Right atrium auricular region (tissue), 2 donors: Measurements from ENCODE around the gene STX16. TPM values are rescaled to one million over a fixed set of nuclear protein-coding genes. Genes with fewer than 3 reads are reported as not detected.

ENCODE experiments used
- DNase-seq: peaks from one replicate; pipeline ENCODE4 v3.0.0-alpha.2; 2019; ENCODE audit warnings: low spot score
- H3K27ac ChIP-seq, 2 donors: fragments of 200-600 bp; sonication (generic); 1 replicate in 1 of 2; 2 replicates in 1 of 2; pipeline ENCODE4 v1.5.1; 2016 to 2019
- H3K27me3 ChIP-seq, 2 donors: fragments of 200-600 bp; sonication (generic); one replicate each; pipeline versions ENCODE4 v1.5.1 to v1.6.0; 2017 to 2019
- H3K36me3 ChIP-seq: fragments of 200-600 bp; sonication (generic); one replicate; pipeline ENCODE4 v1.5.1; 2016
- H3K4me1 ChIP-seq, 2 donors: fragments of 200-600 bp; sonication (generic); one replicate each; pipeline versions ENCODE4 v1.5.1 to v1.6.0; 2017 to 2019
- H3K4me3 ChIP-seq, 2 donors: fragments of 200-600 bp; sonication (generic); 1 replicate in 1 of 2; 2 replicates in 1 of 2; pipeline ENCODE4 v1.5.1; 2017 to 2019; ENCODE audit warnings: mild to moderate bottlenecking in 1 of 2, moderate library complexity in 1 of 2
- H3K9me3 ChIP-seq, 2 donors: fragments of 200-600 bp; sonication (generic); one replicate each; pipeline ENCODE4 v1.5.1; 2019
- total RNA-seq, 2 donors: library from RNA; depleted of rRNA; stranded (reverse); fragments of >200 nt; gene quantifications; one replicate each; pipeline ENCODE4 v1.1.0, GENCODE V29; 2016
- TF ChIP-seq, protein P1 (sequence below), 2 donors: fragments of 200-600 bp; sonication (generic); IDR thresholded peaks; one replicate each; pipeline ENCODE4 v1.5.1; 2019; ENCODE audit warnings: antibody characterized with exemption in 2 of 2

STX16 gene
- total RNA-seq, 2 donors from 2014 or later: 20.9 to 26.1 TPM

DNA sequence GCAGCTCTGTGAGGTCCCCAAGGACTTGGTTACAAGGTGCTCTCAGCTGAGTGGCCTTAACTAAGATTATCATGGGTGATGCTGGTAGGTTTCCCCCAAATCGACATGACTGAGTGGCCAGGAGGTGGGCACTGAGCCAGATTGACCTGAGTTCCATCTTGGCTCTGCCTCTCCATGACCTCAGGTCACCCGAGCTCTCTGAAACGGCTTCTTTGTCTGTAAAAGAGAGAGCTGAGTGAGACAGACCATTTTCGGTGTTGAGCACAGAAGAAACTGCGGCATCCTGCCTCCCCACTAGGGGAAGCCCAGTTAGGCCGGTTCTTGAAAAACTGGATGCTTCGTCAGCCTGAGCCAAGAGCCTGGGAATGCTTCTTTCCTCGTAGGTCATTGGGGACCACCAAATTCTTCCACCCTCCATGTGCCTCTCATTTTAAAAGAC is 14.1 kb upstream of the STX16 start:
- no peak overlapping the region for H3K27ac ChIP-seq
- TF ChIP-seq, protein P1, sequence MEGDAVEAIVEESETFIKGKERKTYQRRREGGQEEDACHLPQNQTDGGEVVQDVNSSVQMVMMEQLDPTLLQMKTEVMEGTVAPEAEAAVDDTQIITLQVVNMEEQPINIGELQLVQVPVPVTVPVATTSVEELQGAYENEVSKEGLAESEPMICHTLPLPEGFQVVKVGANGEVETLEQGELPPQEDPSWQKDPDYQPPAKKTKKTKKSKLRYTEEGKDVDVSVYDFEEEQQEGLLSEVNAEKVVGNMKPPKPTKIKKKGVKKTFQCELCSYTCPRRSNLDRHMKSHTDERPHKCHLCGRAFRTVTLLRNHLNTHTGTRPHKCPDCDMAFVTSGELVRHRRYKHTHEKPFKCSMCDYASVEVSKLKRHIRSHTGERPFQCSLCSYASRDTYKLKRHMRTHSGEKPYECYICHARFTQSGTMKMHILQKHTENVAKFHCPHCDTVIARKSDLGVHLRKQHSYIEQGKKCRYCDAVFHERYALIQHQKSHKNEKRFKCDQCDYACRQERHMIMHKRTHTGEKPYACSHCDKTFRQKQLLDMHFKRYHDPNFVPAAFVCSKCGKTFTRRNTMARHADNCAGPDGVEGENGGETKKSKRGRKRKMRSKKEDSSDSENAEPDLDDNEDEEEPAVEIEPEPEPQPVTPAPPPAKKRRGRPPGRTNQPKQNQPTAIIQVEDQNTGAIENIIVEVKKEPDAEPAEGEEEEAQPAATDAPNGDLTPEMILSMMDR (IDR thresholded peaks at IDR 0.05): peak in 1 of 2 donors; percentile 22
- H3K27me3 ChIP-seq: no peaks in the 10 kb centered on the region
- no peaks in the 10 kb centered on the region for H3K9me3 ChIP-seq
- no peak for DNase-seq
- no peak overlapping the region for H3K4me3 ChIP-seq
- H3K36me3 ChIP-seq: no peaks in the 10 kb centered on the region
- no peaks in the 10 kb centered on the region for H3K4me1 ChIP-seq

DNA sequence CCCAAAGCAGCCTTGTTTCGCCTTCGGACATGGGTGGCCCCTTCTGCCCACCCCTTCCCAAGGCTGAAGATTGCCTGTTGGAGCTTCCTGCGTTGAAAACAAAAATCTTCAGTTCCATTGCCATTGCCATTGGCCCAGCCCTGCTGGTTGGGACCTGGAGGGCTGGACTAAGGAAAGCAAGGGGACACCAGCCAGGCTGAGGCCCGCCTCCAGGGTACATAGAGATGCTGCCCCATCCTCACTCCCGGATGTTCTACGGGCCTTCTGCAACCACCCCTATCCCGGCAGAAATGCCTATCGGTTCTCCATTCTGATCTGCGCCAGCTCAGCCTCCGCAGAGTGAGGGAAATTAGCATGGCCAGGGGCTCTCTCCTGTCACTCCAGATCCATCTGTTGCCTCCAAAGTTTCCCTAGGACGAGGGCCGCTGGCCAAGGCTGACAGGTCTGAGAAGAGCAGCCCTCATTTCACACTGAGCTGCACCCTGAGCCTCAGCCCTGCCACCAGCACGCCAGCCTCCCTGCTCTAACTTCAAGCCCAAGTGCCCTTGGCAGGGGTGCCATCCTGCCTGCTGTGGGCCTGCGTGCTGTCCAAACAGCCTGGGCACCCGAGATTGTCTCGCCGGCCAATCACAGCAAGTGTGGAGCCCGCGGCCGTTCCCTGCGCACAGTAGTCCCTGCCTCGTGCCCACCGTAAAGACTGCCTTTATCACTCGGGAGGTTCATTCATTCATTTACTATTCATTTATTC is 13.4 kb upstream of the STX16 start:
- TF ChIP-seq, protein P1 (IDR thresholded peaks at IDR 0.05): no peak
- no peaks in the 10 kb centered on the region for H3K4me1 ChIP-seq
- H3K9me3 ChIP-seq: no peaks in the 10 kb centered on the region
- H3K4me3 ChIP-seq: no peak overlapping the region
- H3K27ac ChIP-seq: no peak overlapping the region
- no peaks in the 10 kb centered on the region for H3K36me3 ChIP-seq
- no peaks in the 10 kb centered on the region for H3K27me3 ChIP-seq
- no peak for DNase-seq

DNA sequence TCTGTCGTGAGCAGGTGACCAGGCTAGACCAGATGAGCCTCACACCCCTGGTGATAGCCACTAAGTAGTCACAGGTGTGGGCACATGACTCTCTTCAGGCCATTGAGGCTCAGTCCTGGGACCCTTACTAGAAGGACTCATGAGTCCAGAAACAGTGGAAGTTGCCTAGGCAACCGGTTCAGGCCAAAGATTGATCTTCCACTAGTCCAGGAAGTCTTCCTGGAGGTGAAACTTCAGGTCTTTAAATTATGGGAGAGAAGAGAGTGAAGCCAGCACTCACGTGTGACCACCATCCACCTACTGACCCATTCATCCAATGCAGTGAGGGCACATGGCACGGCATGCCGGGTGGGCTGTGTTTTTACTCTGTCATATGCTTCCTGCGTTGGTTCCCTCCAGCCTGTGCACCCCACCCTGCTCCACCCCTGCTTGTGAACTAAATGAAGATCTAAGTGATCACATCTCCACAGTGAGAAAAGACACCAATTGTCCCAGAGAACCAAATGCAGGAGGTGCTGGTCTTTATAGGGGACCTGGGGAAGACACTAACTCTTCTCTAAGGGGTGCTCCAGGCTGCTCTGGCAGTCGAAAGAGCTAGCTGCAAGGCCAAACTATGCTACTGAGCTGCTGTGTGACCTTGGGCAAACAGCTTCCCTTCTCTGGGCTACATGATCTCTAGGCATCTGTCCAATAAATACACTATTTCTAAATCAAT is 12.5 kb upstream of the STX16 start:
- Histone ChIP-seq H3K27ac (no peak overlapping the region), H3K36me3 (no peaks in the 10 kb centered on the region), H3K4me3 (no peak overlapping the region), H3K9me3 (no peaks in the 10 kb centered on the region), H3K4me1 (no peaks in the 10 kb centered on the region), H3K27me3 (no peaks in the 10 kb centered on the region)
- DNase-seq: no peak
- TF ChIP-seq, protein P1 (IDR thresholded peaks at IDR 0.05): no peak

- Histone ChIP-seq H3K36me3 (no peaks in the 10 kb centered on the region), H3K27me3 (no peaks in the 10 kb centered on the region), H3K27ac (no peak overlapping the region), H3K4me1 (no peaks in the 10 kb centered on the region), H3K4me3 (no peak overlapping the region), H3K9me3 (no peaks in the 10 kb centered on the region)
- DNase-seq: no peak
- TF ChIP-seq, protein P1 (IDR thresholded peaks at IDR 0.05): no peak
Measured at GRCh38 chr20:58639182-58640146, 11.6 kb upstream of the STX16 start.

- H3K27me3 ChIP-seq: no peaks in the 10 kb centered on the region
- TF ChIP-seq, protein P1 (IDR thresholded peaks at IDR 0.05): no peak
- H3K4me3 ChIP-seq: no peak overlapping the region
- DNase-seq: no peak
- H3K27ac ChIP-seq: no peak overlapping the region
- no peaks in the 10 kb centered on the region for H3K36me3 ChIP-seq
- H3K9me3 ChIP-seq: no peaks in the 10 kb centered on the region
- no peaks in the 10 kb centered on the region for H3K4me1 ChIP-seq
Measured at GRCh38 chr20:58640446-58640845, 10.6 kb upstream of the STX16 start.
